Measurements from ENCODE around the gene ADAM8.

GRCh38 chr10:133258818-133259601 is 17.7 kb downstream of the ADAM8 start:
- TF ChIP-seq POLR2AphosphoS5 (IDR thresholded peaks at IDR 0.05; ENCODE audit: low read depth, low read length) (no peak), POLR2A (IDR thresholded peaks at IDR 0.05; ENCODE audit: low read depth, low read length) (no peak)
